Right atrium auricular region (tissue), 2 donors: ENCODE data around the gene ASCC3. TPM values are rescaled to one million over a fixed set of nuclear protein-coding genes. Genes with fewer than 3 reads are reported as not detected.
"Not testable (repeated sequence)": the region's sequence is repeated elsewhere in the genome, so short reads cannot be mapped to it uniquely, and the experiment has no call there.

Experiments
- DNase-seq: peaks from one replicate; pipeline ENCODE4 v3.0.0-alpha.2; 2019; ENCODE audit warnings: low spot score
- H3K27ac ChIP-seq, 2 donors: fragments of 200-600 bp; sonication (generic); 1 replicate in 1 of 2; 2 replicates in 1 of 2; pipeline ENCODE4 v1.5.1; 2016 to 2019
- H3K27me3 ChIP-seq, 2 donors: fragments of 200-600 bp; sonication (generic); one replicate each; pipeline versions ENCODE4 v1.5.1 to v1.6.0; 2017 to 2019
- H3K36me3 ChIP-seq: fragments of 200-600 bp; sonication (generic); one replicate; pipeline ENCODE4 v1.5.1; 2016
- H3K4me1 ChIP-seq, 2 donors: fragments of 200-600 bp; sonication (generic); one replicate each; pipeline versions ENCODE4 v1.5.1 to v1.6.0; 2017 to 2019
- H3K4me3 ChIP-seq, 2 donors: fragments of 200-600 bp; sonication (generic); 1 replicate in 1 of 2; 2 replicates in 1 of 2; pipeline ENCODE4 v1.5.1; 2017 to 2019; ENCODE audit warnings: mild to moderate bottlenecking in 1 of 2, moderate library complexity in 1 of 2
- H3K9me3 ChIP-seq, 2 donors: fragments of 200-600 bp; sonication (generic); one replicate each; pipeline ENCODE4 v1.5.1; 2019
- total RNA-seq, 2 donors: library from RNA; depleted of rRNA; stranded (reverse); fragments of >200 nt; gene quantifications; one replicate each; pipeline ENCODE4 v1.1.0, GENCODE V29; 2016
- TF ChIP-seq, protein P1 (sequence below), 2 donors: fragments of 200-600 bp; sonication (generic); IDR thresholded peaks; one replicate each; pipeline ENCODE4 v1.5.1; 2019; ENCODE audit warnings: antibody characterized with exemption in 2 of 2

The ASCC3 gene
- total RNA-seq, 2 donors from 2014 or later: 18.7 to 20.0 TPM

DNA sequence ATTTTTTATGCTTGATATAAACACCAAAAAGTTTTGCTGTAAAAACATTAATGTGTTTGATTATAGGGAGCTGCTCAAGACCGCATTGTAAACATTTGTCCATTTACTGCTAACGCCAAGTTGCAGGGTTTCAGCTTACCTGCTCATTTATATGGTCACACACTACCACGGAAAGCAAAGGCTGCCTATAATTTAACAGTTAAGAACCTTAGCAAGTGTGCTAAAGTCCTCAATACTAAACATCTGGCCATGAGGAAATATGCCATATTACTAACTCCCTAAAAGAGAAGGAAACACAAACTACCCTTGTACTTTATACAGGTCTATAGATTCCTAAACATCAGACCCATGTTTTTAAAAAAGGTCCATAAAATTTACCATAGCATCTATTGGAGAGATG lies 129.5 kb downstream of the ASCC3 start:
- H3K9me3 ChIP-seq: no peaks in the 10 kb centered on the region
- TF ChIP-seq, protein P1, sequence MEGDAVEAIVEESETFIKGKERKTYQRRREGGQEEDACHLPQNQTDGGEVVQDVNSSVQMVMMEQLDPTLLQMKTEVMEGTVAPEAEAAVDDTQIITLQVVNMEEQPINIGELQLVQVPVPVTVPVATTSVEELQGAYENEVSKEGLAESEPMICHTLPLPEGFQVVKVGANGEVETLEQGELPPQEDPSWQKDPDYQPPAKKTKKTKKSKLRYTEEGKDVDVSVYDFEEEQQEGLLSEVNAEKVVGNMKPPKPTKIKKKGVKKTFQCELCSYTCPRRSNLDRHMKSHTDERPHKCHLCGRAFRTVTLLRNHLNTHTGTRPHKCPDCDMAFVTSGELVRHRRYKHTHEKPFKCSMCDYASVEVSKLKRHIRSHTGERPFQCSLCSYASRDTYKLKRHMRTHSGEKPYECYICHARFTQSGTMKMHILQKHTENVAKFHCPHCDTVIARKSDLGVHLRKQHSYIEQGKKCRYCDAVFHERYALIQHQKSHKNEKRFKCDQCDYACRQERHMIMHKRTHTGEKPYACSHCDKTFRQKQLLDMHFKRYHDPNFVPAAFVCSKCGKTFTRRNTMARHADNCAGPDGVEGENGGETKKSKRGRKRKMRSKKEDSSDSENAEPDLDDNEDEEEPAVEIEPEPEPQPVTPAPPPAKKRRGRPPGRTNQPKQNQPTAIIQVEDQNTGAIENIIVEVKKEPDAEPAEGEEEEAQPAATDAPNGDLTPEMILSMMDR (IDR thresholded peaks at IDR 0.05): no peak
- no peaks in the 10 kb centered on the region for H3K27me3 ChIP-seq
- H3K36me3 ChIP-seq: no peaks in the 10 kb centered on the region
- no peaks in the 10 kb centered on the region for H3K4me1 ChIP-seq
- DNase-seq: no peak
- H3K27ac ChIP-seq: no peak overlapping the region
- H3K4me3 ChIP-seq: no peak overlapping the region

DNA sequence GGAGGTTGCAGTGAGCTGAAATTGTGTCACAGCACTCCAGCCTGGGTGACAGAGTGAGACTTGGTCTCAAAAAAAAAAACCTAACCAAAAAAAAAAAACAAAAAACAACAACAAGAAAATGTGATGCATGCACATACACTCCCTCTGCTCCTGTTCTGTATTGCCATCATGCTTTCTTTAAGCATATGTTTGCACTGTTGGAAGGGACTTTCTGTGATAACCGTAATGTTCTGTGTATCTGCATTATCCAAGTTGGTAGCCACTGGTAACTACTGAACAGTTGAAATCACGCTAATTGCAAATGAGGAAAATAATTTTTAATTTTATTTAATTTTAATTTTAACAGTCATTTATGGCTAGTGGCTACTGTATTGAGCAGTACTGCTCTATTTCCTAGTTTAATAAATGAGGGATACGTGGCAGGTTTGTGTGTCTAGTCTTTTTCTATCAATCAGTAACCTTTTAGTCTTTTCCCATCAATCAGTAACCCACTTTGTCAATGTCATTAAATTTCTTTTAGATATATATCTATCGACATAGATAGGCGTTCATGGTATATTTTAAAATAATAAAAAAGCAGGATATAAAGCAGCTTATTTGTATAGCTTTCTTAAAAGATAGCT lies 135.6 kb downstream of the ASCC3 start:
- DNase-seq: no peak
- Histone ChIP-seq H3K27ac (no peak overlapping the region), H3K27me3 (no peaks in the 10 kb centered on the region), H3K4me1 (no peaks in the 10 kb centered on the region), H3K9me3 (no peaks in the 10 kb centered on the region), H3K4me3 (no peak overlapping the region), H3K36me3 (no peaks in the 10 kb centered on the region)
- TF ChIP-seq, protein P1 (IDR thresholded peaks at IDR 0.05): no peak

DNA sequence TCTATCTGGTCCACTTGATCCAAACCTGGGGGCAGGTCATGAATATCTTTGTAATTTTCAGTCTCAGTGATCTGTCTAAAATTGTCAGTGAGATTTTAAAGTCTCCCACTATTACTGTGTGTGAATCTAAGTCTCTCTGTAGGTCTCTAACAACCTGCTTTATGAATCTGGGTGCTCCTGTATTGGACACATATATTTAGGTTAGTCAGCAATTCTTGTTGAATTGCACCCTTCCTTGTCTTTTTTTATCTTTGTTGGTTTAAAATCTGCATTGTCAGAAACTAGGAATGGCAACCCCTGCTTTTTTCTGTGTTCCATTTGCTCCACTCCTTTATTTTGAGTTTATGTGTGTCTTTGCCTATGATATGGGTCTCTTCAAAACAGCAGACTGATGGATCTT lies 140.7 kb downstream of the ASCC3 start:
- Histone ChIP-seq H3K36me3 (no peaks in the 10 kb centered on the region), H3K27me3 (no peaks in the 10 kb centered on the region), H3K9me3 (no peaks in the 10 kb centered on the region), H3K4me3 (no peak overlapping the region), H3K4me1 (no peaks in the 10 kb centered on the region), H3K27ac (no peak overlapping the region)
- no peak for DNase-seq
- TF ChIP-seq, protein P1 (IDR thresholded peaks at IDR 0.05): no peak

DNA sequence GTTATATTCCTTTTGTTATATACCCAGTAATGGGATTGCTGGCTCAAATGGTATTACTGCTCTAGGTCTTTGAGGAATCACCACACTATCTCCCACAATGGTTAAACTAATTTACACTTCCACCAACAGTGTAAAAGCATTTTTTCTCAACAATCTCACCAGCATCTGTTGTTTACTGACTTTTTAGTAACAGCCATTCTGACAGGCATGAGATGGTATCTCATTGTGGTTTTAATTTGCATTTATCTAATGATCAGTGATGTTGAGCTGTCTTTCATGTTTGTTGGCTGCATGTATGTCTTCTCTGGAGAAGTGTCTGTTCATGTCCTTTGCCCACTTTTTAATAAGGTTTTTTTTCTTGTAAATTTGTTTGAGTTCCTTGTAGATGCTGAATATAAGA lies 143.4 kb downstream of the ASCC3 start:
- H3K4me3 ChIP-seq, H3K9me3 ChIP-seq, H3K27me3 ChIP-seq, H3K27ac ChIP-seq, H3K36me3 ChIP-seq, DNase-seq, H3K4me1 ChIP-seq: not testable (repeated sequence)

DNA sequence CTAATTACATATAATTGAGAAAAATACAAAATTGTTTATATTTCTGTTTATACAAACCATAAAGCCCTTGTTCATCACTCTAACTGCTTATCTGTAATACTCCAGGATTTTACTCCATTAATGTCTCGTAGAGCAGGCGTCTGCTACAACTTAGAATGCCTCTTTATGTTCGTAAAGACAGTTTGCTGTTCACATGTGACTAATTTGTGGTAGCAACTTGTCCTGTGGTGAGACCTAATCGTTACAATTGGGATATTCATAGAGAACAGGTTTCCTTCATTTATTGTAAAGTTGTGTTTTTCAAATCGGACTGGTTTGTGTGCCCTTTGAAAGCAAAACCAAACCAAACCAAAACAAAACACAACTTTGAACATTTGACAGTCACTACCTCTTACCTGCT lies 149.7 kb downstream of the ASCC3 start:
- Histone ChIP-seq H3K4me1 (no peaks in the 10 kb centered on the region), H3K4me3 (no peak overlapping the region), H3K27me3 (no peaks in the 10 kb centered on the region), H3K27ac (no peak overlapping the region), H3K9me3 (no peaks in the 10 kb centered on the region), H3K36me3 (no peaks in the 10 kb centered on the region)
- DNase-seq: no peak
- TF ChIP-seq, protein P1 (IDR thresholded peaks at IDR 0.05): no peak

DNA sequence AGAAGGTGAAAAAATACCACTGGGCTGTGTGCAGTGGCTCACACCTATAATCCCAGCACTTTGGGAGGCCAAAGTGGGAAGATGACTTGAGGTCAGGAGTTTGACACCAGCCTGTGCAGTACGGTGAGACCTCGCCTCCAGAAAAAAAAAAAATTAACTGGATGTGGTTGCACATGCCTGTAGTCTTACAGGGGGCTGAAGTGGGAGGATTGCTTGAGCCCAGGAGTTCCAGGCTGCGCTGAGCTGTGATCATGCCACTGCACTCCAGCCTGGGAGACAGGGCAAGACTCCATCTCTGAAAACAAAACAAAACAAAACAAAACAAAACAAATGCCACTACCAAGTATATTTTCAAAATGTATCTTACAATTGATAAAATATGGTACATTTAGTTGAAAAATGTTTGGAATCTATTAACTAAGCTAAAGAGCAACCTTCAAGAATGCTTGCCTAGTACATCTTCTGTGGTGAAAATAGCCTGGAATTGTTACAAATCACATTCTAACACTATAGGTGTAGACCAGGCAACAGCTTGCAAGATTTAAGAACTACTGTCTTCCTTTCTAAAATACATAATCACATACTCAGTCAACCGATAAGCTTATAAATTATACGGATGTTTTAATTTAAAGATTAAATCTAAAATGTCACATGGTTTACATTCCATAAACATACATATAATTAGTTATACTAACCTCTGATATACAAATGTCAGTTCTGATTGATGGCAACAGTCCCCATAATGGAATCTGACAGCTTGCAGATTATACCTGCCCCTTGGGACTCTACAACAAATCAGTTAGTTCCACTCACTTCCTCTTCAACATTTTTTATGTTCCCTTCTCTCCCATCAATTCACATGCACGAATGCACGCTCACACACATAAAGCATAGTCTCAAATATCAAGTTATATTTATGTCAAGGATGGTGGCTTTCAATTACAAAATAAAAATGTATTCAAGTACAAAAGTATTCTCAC lies 150.8 kb downstream of the ASCC3 start:
- no peak overlapping the region for H3K4me3 ChIP-seq
- TF ChIP-seq, protein P1 (IDR thresholded peaks at IDR 0.05): no peak
- no peaks in the 10 kb centered on the region for H3K36me3 ChIP-seq

More for the DNA sequence above, 150.8 kb downstream of the ASCC3 start:
- Histone ChIP-seq H3K27me3 (no peaks in the 10 kb centered on the region), H3K27ac (no peak overlapping the region), H3K4me1 (no peaks in the 10 kb centered on the region), H3K9me3 (no peaks in the 10 kb centered on the region)
- DNase-seq: no peak
